ENCODE results near the gene STAT3. TPM values are rescaled to one million over a fixed set of nuclear protein-coding genes. Genes with fewer than 3 reads are reported as not detected.
"Not testable (repeated sequence)": the region's sequence is repeated elsewhere in the genome, so short reads cannot be mapped to it uniquely, and the experiment has no call there.

STAT3 gene
- total RNA-seq, 1 donor, result 206 TPM

- H3K27ac ChIP-seq (ENCODE audit: low read depth, low read length), result no peak overlapping the region
- peaks cover 15% of the 10 kb centered on the region for H3K36me3 ChIP-seq (ENCODE audit: insufficient read depth, low read length)
- H2AFZ ChIP-seq (ENCODE audit: low read length), result no peak overlapping the region
- peak; percentile 35 for DNase-seq (ENCODE audit: insufficient read length, low spot score, missing footprints)
- no peaks in the 10 kb centered on the region for H3K79me2 ChIP-seq (ENCODE audit: insufficient read depth, low read length)
- H3K27me3 ChIP-seq (ENCODE audit: insufficient read depth, low read length), result no peaks in the 10 kb centered on the region
- TF ChIP-seq CTCF (IDR thresholded peaks at IDR 0.05; ENCODE audit: extremely low read depth, low read depth, low read length), result no peak
- no peak overlapping the region for H3K4me3 ChIP-seq (ENCODE audit: insufficient read depth, low read length)
- H3K9me3 ChIP-seq (ENCODE audit: low read depth, low read length), result no peaks in the 10 kb centered on the region
- H3K4me1 ChIP-seq (ENCODE audit: insufficient read depth, low read length), result peaks cover 2% of the 10 kb centered on the region
- no peaks in the 10 kb centered on the region for H4K20me1 ChIP-seq (ENCODE audit: insufficient read depth, low read length)
- no peak overlapping the region for H3K4me2 ChIP-seq (ENCODE audit: insufficient read depth, low read length)
Measured at GRCh38 chr17:42306385-42306667, 81.9 kb downstream of the STAT3 start.

GRCh38 chr17:42305543-42306384 is 82.5 kb downstream of the STAT3 start:
- no peak for TF ChIP-seq CTCF (IDR thresholded peaks at IDR 0.05; ENCODE audit: extremely low read depth, low read depth, low read length)

GRCh38 chr17:42305031-42305330 is 83.3 kb downstream of the STAT3 start:
- not testable (repeated sequence) for H3K4me1 ChIP-seq (ENCODE audit: insufficient read depth, low read length)

More at GRCh38 chr17:42305543-42306384, 82.5 kb downstream of the STAT3 start:
- Histone ChIP-seq H2AFZ (ENCODE audit: low read length) (no peak overlapping the region), H3K4me3 (ENCODE audit: insufficient read depth, low read length) (no peak overlapping the region), H3K4me2 (ENCODE audit: insufficient read depth, low read length) (no peak overlapping the region), H3K9me3 (ENCODE audit: low read depth, low read length) (no peaks in the 10 kb centered on the region), H4K20me1 (ENCODE audit: insufficient read depth, low read length) (no peaks in the 10 kb centered on the region), H3K27me3 (ENCODE audit: insufficient read depth, low read length) (no peaks in the 10 kb centered on the region), H3K4me1 (ENCODE audit: insufficient read depth, low read length) (no peaks in the 10 kb centered on the region), H3K27ac (ENCODE audit: low read depth, low read length) (no peak overlapping the region), H3K36me3 (ENCODE audit: insufficient read depth, low read length) (peaks cover 16% of the 10 kb centered on the region), H3K79me2 (ENCODE audit: insufficient read depth, low read length) (no peaks in the 10 kb centered on the region)
- DNase-seq (ENCODE audit: insufficient read length, low spot score, missing footprints), result peak; percentile 71

GRCh38 chr17:42304187-42305030 is 83.8 kb downstream of the STAT3 start:
- no peaks in the 10 kb centered on the region for H3K9me3 ChIP-seq (ENCODE audit: low read depth, low read length)
- peaks cover 7% of the 10 kb centered on the region for H3K36me3 ChIP-seq (ENCODE audit: insufficient read depth, low read length)
- H3K27me3 ChIP-seq (ENCODE audit: insufficient read depth, low read length), result no peaks in the 10 kb centered on the region
- no peak overlapping the region for H3K27ac ChIP-seq (ENCODE audit: low read depth, low read length)
- no peak overlapping the region for H3K4me3 ChIP-seq (ENCODE audit: insufficient read depth, low read length)
- no peaks in the 10 kb centered on the region for H3K79me2 ChIP-seq (ENCODE audit: insufficient read depth, low read length)
- H3K4me2 ChIP-seq (ENCODE audit: insufficient read depth, low read length), result no peak overlapping the region
- no peak for TF ChIP-seq CTCF (IDR thresholded peaks at IDR 0.05; ENCODE audit: extremely low read depth, low read depth, low read length)
- H3K4me1 ChIP-seq (ENCODE audit: insufficient read depth, low read length), result no peaks in the 10 kb centered on the region
- H4K20me1 ChIP-seq (ENCODE audit: insufficient read depth, low read length), result no peaks in the 10 kb centered on the region
- H2AFZ ChIP-seq (ENCODE audit: low read length), result no peak overlapping the region
- DNase-seq (ENCODE audit: insufficient read length, low spot score, missing footprints), result no peak

More at GRCh38 chr17:42305031-42305330, 83.3 kb downstream of the STAT3 start:
- H3K36me3 ChIP-seq (ENCODE audit: insufficient read depth, low read length), result peaks cover 11% of the 10 kb centered on the region
- not testable (repeated sequence) for H3K27me3 ChIP-seq (ENCODE audit: insufficient read depth, low read length); H3K9me3 ChIP-seq (ENCODE audit: low read depth, low read length); H3K79me2 ChIP-seq (ENCODE audit: insufficient read depth, low read length); H3K27ac ChIP-seq (ENCODE audit: low read depth, low read length); H3K4me2 ChIP-seq (ENCODE audit: insufficient read depth, low read length); DNase-seq (ENCODE audit: insufficient read length, low spot score, missing footprints); H4K20me1 ChIP-seq (ENCODE audit: insufficient read depth, low read length); H3K4me3 ChIP-seq (ENCODE audit: insufficient read depth, low read length); H2AFZ ChIP-seq (ENCODE audit: low read length)

Measured in osteoblast (primary cell).